ENCODE data around the gene GRHL3. TPM values are rescaled to one million over a fixed set of nuclear protein-coding genes. Genes with fewer than 3 reads are reported as not detected.

Gene GRHL3
- total RNA-seq, 1 experiment from 2014 or later, result 1.1 TPM

DNA sequence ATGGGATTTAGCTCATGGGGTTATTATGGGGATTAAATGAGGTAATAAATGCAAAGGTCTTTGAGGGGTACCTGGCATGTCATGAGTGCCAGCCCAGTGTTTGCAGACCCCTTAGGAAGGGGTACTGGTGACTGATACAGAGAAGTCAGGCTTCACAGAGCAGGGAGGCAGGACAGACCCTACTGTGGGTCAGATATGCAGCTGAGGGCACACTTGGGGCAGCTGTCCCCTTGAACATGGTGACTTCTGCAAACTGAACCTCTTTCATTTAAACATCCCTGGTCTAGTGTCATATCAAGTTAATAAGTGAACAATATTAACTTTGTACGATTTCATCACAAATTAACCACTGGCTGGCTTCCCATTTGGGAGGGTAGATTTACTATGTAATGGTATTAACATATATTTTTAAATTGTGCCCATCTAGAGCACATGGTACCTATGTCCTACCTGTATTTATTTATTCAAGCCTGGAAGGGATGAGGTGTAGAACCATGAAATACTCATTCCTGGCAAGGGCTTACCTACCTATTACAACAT, 68.5 kb downstream of the GRHL3 start:
- H3K9me3 ChIP-seq (ENCODE audit: insufficient read depth, low read depth), result no peaks in the 10 kb centered on the region
- TF ChIP-seq, protein P1, sequence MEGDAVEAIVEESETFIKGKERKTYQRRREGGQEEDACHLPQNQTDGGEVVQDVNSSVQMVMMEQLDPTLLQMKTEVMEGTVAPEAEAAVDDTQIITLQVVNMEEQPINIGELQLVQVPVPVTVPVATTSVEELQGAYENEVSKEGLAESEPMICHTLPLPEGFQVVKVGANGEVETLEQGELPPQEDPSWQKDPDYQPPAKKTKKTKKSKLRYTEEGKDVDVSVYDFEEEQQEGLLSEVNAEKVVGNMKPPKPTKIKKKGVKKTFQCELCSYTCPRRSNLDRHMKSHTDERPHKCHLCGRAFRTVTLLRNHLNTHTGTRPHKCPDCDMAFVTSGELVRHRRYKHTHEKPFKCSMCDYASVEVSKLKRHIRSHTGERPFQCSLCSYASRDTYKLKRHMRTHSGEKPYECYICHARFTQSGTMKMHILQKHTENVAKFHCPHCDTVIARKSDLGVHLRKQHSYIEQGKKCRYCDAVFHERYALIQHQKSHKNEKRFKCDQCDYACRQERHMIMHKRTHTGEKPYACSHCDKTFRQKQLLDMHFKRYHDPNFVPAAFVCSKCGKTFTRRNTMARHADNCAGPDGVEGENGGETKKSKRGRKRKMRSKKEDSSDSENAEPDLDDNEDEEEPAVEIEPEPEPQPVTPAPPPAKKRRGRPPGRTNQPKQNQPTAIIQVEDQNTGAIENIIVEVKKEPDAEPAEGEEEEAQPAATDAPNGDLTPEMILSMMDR (conservative IDR thresholded peaks at IDR 0.05), result no peak
- TF ChIP-seq EZH2 (IDR thresholded peaks at IDR 0.05; ENCODE audit: low read depth), result no peak
- no TSS peak for BruUV-seq (replicated peaks)
- H3K27ac ChIP-seq, result no peak overlapping the region
- ChIA-PET POLR2A (ENCODE audit: unreplicated experiment) (interaction anchor here (0.6 kb wide), 1 partner anchor 407 kb away, joined by 3 read pairs; no protein-coding TSS in a partner anchor), CTCF (interaction anchor here (0.5 to 0.8 kb wide), 2 partner anchors 186 to 471 kb away, joined by 3 to 4 read pairs; no protein-coding TSS in a partner anchor)
- H3K9me2 ChIP-seq (ENCODE audit: insufficient read depth), result no peaks in the 10 kb centered on the region
- H3K27me3 ChIP-seq (ENCODE audit: insufficient read depth, low read depth), result no peaks in the 10 kb centered on the region
- no peak for DNase-seq
- no peak overlapping the region for H2AFZ ChIP-seq
- H3K4me2 ChIP-seq, result no peak overlapping the region
- no peaks in the 10 kb centered on the region for H3K79me2 ChIP-seq (ENCODE audit: low read depth)
- H3K4me3 ChIP-seq, result no peak overlapping the region
- H4K20me1 ChIP-seq (ENCODE audit: insufficient read depth), result no peaks in the 10 kb centered on the region
- intact Hi-C loops (cut with micrococcal nuclease; ENCODE audit: unreplicated experiment), result no loop called here
- H3K36me3 ChIP-seq (ENCODE audit: low read depth), result no peaks in the 10 kb centered on the region
- H3K4me1 ChIP-seq (replicated peaks; ENCODE audit: insufficient read depth), result peaks cover 21% of the 10 kb centered on the region
- peaks cover 8% of the 10 kb centered on the region for H3F3A ChIP-seq (ENCODE audit: insufficient read depth, low read depth)

DNA sequence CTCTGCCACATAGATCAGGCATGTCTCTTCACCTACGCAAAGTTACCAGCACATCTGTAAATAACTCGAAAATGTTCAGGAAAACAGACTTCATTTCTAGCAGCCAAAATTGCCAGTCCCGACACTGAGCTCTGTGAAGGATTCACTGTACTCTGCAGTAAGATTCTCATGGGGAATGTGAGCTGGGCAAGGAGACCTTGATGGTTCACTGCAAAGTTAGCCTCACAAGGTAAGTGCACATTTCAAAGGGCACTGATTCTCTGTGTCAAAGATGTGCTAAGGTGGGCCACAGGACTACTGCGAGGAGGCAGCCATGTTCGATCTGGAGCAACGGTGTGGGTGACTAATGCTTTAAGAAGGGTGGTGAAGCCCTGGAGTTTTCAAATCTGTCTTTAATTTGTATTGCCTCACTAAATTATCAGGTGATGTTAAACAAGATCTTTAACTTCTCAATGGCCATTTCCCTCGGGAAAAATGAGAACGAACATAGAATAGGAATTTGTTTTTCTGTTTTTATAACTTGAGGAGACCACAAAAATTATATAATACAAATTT, 69.3 kb downstream of the GRHL3 start:
- intact Hi-C loops (cut with micrococcal nuclease; ENCODE audit: unreplicated experiment), result no loop called here
- Histone ChIP-seq H3K9me2 (ENCODE audit: insufficient read depth) (no peaks in the 10 kb centered on the region), H3K4me3 (no peak overlapping the region), H3K9me3 (ENCODE audit: insufficient read depth, low read depth) (no peaks in the 10 kb centered on the region), H3K27me3 (ENCODE audit: insufficient read depth, low read depth) (no peaks in the 10 kb centered on the region), H3K4me2 (no peak overlapping the region), H3K27ac (no peak overlapping the region), H4K20me1 (ENCODE audit: insufficient read depth) (no peaks in the 10 kb centered on the region), H3F3A (ENCODE audit: insufficient read depth, low read depth) (peaks cover 10% of the 10 kb centered on the region), H3K4me1 (replicated peaks; ENCODE audit: insufficient read depth) (peaks cover 21% of the 10 kb centered on the region), H3K36me3 (ENCODE audit: low read depth) (no peaks in the 10 kb centered on the region), H3K79me2 (ENCODE audit: low read depth) (no peaks in the 10 kb centered on the region), H2AFZ (no peak overlapping the region)
- no peak for TF ChIP-seq EZH2 (IDR thresholded peaks at IDR 0.05; ENCODE audit: low read depth)
- TF ChIP-seq, protein P1 (conservative IDR thresholded peaks at IDR 0.05), result no peak
- no TSS peak for BruUV-seq (replicated peaks)
- POLR2A ChIA-PET (ENCODE audit: unreplicated experiment), result interaction anchor here (0.6 kb wide), 1 partner anchor 408 kb away, joined by 3 read pairs; no protein-coding TSS in a partner anchor
- CTCF ChIA-PET, result interaction anchor here (0.6 kb wide), 1 partner anchor 443 kb away, joined by 4 read pairs; no protein-coding TSS in a partner anchor
- no peak for DNase-seq

DNA sequence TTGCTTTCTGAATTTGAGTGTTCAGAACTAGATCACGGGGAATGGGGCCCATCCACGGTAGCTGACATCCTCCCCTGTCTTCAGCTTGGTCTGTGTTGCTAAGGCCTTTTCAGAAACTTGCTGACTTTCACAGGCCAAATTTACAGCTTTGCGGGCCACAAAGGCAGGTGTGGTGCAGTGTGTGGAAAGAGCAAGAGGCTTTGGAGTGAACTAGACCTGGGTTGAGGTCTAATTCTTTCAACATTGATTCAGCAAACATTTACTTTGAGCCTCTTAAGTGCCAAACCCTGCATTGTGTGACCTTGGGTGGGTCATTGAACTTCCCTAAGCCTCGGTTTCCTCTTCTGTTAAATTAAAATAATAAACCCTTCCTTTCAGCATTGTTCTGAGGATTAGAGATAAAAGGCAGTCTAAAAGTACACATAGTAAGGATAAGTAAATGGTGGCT, 70.1 kb downstream of the GRHL3 start:
- TF ChIP-seq EZH2 (IDR thresholded peaks at IDR 0.05; ENCODE audit: low read depth), result no peak
- TF ChIP-seq, protein P1 (conservative IDR thresholded peaks at IDR 0.05), result no peak
- no peak overlapping the region for H3K27ac ChIP-seq
- ChIA-PET POLR2A (ENCODE audit: unreplicated experiment) (no interaction called here), CTCF (no interaction called here)
- H3K4me3 ChIP-seq, result no peak overlapping the region
- H3K4me2 ChIP-seq, result no peak overlapping the region
- H3K36me3 ChIP-seq (ENCODE audit: low read depth), result no peaks in the 10 kb centered on the region
- no peak overlapping the region for H2AFZ ChIP-seq
- no TSS peak for BruUV-seq (replicated peaks)
- no peaks in the 10 kb centered on the region for H4K20me1 ChIP-seq (ENCODE audit: insufficient read depth)
- H3K79me2 ChIP-seq (ENCODE audit: low read depth), result no peaks in the 10 kb centered on the region
- H3K27me3 ChIP-seq (ENCODE audit: insufficient read depth, low read depth), result no peaks in the 10 kb centered on the region
- peaks cover 16% of the 10 kb centered on the region for H3K4me1 ChIP-seq (replicated peaks; ENCODE audit: insufficient read depth)
- H3K9me2 ChIP-seq (ENCODE audit: insufficient read depth), result no peaks in the 10 kb centered on the region
- intact Hi-C loops (cut with micrococcal nuclease; ENCODE audit: unreplicated experiment), result no loop called here
- H3F3A ChIP-seq (ENCODE audit: insufficient read depth, low read depth), result peaks cover 10% of the 10 kb centered on the region
- no peak for DNase-seq
- no peaks in the 10 kb centered on the region for H3K9me3 ChIP-seq (ENCODE audit: insufficient read depth, low read depth)

All from PC-9 (cell line).